Suprapubic skin (tissue), 3 donors: ENCODE results near the gene TTC28.

ENCODE experiments used
- CTCF ChIP-seq, 2 donors: fragments of 200-600 bp in 1 of 2; fragments of 450-650 bp in 1 of 2; sonication (generic) in 1 of 2; IDR thresholded peaks; one replicate each; pipeline ENCODE4 v1.5.1; 2016 to 2019; ENCODE audit warnings: antibody characterized with exemption in 2 of 2, mild to moderate bottlenecking in 1 of 2, moderate library complexity in 1 of 2
- EP300 ChIP-seq: sonication (generic); formaldehyde crosslinking; IDR thresholded peaks from one replicate; pipeline ENCODE4 v1.6.1; 2017; ENCODE audit warnings: antibody characterized with exemption
- POLR2A ChIP-seq, 2 donors: fragments of 450-650 bp; IDR thresholded peaks; one replicate each; pipeline ENCODE4 v1.6.1; 2017; ENCODE audit warnings: antibody characterized with exemption in 2 of 2, mild to moderate bottlenecking in 2 of 2, moderate library complexity in 2 of 2

- no peak for TF ChIP-seq CTCF (IDR thresholded peaks at IDR 0.05)
- TF ChIP-seq EP300: no peak
- no peak for TF ChIP-seq POLR2A (IDR thresholded peaks at IDR 0.05)
These were observed 730.2 kb downstream of the TTC28 start for GRCh38 chr22:27949421-27949820.
